Measurements from ENCODE around the gene SIGMAR1. TPM values are rescaled to one million over a fixed set of nuclear protein-coding genes. Genes with fewer than 3 reads are reported as not detected.

Gene SIGMAR1
- total RNA-seq, 6 donors from 2014 or later = 26.7 to 52.9 (median 43.0) TPM

DNA sequence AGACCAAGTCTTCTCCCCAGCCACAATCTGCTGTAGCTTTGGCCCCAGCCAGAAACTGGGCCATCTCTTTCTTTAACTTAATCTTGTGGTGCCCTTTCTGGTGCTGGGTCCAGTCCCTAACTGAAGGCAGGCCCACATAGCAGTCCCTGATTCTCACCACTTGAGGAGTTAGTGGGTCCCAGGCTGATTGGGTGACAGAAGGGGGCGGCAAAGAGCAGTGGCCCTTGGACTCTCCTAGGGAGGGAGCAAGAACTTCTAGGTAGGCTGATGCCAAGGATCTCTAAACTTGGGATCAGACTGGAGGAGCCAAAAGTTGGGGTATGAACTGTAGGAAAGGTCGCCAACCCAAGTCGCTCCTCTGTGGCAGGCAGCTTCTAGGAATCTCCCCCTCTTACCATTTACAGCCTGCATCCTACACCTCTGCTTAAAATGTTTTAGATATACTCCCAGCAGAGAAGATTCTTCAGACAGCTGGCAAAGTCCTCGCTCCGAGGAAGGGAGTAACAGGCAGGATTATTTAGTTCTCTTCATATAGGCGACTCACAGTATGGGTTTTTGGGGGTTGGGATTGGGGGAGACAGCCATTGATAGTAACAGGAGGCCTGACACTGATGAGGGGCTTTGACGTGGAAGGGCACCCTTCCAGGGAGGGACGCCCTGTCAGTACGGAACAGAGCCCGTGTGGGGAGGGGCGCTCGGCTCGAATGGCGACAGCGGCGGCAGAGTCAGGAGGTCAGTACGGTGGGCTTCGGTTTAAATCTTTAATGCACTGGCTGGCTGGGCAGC, 26.9 kb upstream of the SIGMAR1 start:
- peak in 1 of 2 donors; percentile 83 for DNase-seq
- peaks cover 8 to 24% (median 17%) of the 10 kb centered on the region in 4 donors for H3K4me1 ChIP-seq
- H3K4me3 ChIP-seq = peak overlapping the region; percentile 67 to 82 (median 78)
- WGBS, 2 donors = 18 to 23% methylated on average over 11 to 18 of the region's 18 CpGs
- H3K27ac ChIP-seq = peak overlapping the region; percentile 97 to 100 (median 98)
- TF ChIP-seq POLR2A (IDR thresholded peaks at IDR 0.05) (no peak), EP300 (IDR thresholded peaks at IDR 0.05) (no peak), POLR2AphosphoS5 (IDR thresholded peaks at IDR 0.05) (no peak)
- TF ChIP-seq, protein P1, sequence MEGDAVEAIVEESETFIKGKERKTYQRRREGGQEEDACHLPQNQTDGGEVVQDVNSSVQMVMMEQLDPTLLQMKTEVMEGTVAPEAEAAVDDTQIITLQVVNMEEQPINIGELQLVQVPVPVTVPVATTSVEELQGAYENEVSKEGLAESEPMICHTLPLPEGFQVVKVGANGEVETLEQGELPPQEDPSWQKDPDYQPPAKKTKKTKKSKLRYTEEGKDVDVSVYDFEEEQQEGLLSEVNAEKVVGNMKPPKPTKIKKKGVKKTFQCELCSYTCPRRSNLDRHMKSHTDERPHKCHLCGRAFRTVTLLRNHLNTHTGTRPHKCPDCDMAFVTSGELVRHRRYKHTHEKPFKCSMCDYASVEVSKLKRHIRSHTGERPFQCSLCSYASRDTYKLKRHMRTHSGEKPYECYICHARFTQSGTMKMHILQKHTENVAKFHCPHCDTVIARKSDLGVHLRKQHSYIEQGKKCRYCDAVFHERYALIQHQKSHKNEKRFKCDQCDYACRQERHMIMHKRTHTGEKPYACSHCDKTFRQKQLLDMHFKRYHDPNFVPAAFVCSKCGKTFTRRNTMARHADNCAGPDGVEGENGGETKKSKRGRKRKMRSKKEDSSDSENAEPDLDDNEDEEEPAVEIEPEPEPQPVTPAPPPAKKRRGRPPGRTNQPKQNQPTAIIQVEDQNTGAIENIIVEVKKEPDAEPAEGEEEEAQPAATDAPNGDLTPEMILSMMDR (IDR thresholded peaks at IDR 0.05) = peak; percentile 61 to 82 (median 70)
- ATAC-seq (ENCODE audit: low FRiP score in 2 of 2) = peak; percentile 20 to 65
- peaks cover 0 to 14% (median 3%) of the 10 kb centered on the region in 4 donors for H3K36me3 ChIP-seq
- peaks cover 0 to under 1% (median 0%) of the 10 kb centered on the region in 4 donors for H3K9me3 ChIP-seq
- H3K27me3 ChIP-seq = no peaks in the 10 kb centered on the region

DNA sequence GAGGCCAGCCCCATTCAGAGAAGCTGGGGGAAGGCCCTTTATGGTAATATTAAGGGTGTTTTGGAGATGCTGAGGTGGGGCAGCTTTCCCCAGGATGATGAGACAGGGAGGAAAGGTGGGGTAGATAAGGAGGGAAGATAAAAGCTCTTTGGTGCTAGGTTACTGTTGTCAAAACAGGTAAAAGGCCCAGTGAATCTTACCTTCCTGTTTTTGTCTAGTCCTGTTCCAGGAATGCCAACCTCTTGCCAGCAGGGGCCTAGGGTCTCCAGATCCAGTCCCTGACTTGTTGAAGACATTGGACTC, 25.7 kb upstream of the SIGMAR1 start:
- H3K36me3 ChIP-seq = peaks cover 0 to 10% (median 3%) of the 10 kb centered on the region in 4 donors
- no peak for DNase-seq
- no peaks in the 10 kb centered on the region for H3K27me3 ChIP-seq
- H3K4me1 ChIP-seq = peaks cover 8 to 24% (median 17%) of the 10 kb centered on the region in 4 donors
- no peak overlapping the region for H3K27ac ChIP-seq
- no peak for ATAC-seq (ENCODE audit: low FRiP score in 2 of 2)
- no peaks in the 10 kb centered on the region for H3K9me3 ChIP-seq
- TF ChIP-seq EP300 (IDR thresholded peaks at IDR 0.05) (no peak), POLR2AphosphoS5 (IDR thresholded peaks at IDR 0.05) (no peak), POLR2A (IDR thresholded peaks at IDR 0.05) (no peak)
- TF ChIP-seq, protein P1 (IDR thresholded peaks at IDR 0.05) = no peak
- no peak overlapping the region for H3K4me3 ChIP-seq

DNA sequence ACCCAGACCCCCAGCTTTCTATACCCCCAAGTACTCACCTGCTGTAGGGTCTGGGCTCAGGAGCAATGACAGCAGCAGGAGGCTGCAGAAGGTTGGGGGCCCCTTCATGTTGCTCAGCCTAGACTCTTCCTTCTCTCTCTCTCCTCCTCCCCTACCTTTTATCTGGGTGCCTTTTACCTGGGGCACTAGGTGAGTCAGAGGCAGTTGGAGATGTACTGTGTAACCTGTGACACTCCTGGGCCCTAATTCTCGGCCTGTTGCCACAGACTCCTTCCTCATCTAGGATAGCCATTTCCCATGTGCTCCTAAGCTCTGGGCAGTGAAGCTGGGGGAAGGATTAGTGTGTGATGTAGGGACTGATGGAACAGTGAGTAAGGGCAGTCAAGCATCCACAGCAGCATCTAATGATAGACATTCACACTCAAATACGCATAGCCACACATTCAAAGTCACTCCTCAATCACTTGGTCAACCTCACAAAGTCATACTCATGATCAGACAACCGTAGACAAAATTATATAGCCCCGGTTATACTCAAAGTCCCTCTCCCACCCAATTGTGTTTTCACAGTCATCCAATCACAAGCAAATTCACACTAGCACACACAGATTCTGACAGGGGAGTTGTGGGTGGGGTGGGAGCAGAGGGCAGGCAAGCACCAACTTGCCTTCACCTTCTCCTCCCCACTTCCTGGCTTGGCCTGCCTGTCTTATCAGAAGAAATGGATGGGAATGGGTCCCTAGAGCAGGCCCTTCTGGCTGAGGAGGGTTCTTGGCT, 25.1 kb upstream of the SIGMAR1 start, which contains the start of gene CCL27:
Gene CCL27, minus strand, starts transcription at position 132 of the 777 bp plus-strand sequence. Its CDS starts 24 bp downstream, at position 108.
- no peak for DNase-seq
- Histone ChIP-seq H3K4me1 (peaks cover 8 to 24% (median 17%) of the 10 kb centered on the region in 4 donors), H3K27ac (no peak within 1 kb of the TSS), H3K4me3 (no peak within 1 kb of the TSS), H3K9me3 (no peaks in the 10 kb centered on the region), H3K36me3 (peaks cover 0 to 10% (median 3%) of the 10 kb centered on the region in 4 donors), H3K27me3 (no peaks in the 10 kb centered on the region)
- 94 to 96% methylated on average over 4 of the region's 4 CpGs for WGBS, 2 donors
- no peak for ATAC-seq (ENCODE audit: low FRiP score in 2 of 2)
- no peak for TF ChIP-seq POLR2AphosphoS5 (IDR thresholded peaks at IDR 0.05)
- TF ChIP-seq POLR2A (IDR thresholded peaks at IDR 0.05) = no peak
- TF ChIP-seq EP300 (IDR thresholded peaks at IDR 0.05) = no peak
- TF ChIP-seq, protein P1 (IDR thresholded peaks at IDR 0.05) = no peak

DNA sequence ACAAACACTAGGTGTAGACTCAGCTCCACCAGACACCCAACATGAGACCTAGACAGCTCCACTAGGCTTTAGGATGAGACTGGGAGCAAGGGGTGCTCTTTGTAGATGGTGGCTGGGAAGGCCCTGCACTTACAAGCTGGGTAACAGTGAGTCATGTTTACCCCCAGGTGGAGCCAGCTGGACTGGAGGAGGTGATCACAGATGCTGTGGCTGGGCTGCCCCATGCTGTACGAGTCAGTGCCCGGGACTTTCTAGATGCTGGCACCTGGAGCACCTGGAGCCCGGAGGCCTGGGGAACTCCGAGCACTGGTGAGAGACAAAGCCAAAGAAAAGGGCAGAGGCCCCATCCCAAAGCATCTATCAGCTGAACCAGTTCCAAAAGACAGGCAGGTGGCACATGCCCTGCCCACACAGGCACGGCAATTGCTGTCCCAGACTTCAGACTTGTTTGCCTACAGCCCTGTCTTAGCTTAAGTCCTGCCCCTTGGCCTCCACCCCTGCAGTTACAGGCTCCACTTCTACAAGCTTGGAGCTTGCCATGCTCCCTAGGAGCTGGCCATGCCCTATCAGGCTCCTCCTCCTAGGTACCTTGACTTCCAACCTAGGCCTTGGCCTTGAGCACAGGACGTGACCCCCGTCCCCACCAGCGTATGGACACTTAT, 22.1 kb upstream of the SIGMAR1 start:
- TF ChIP-seq POLR2AphosphoS5 (IDR thresholded peaks at IDR 0.05) (no peak), EP300 (IDR thresholded peaks at IDR 0.05) (no peak), POLR2A (IDR thresholded peaks at IDR 0.05) (no peak)
- TF ChIP-seq, protein P1 (IDR thresholded peaks at IDR 0.05) = no peak
- DNase-seq = peak in 1 of 2 donors; percentile 24
- ATAC-seq (ENCODE audit: low FRiP score in 2 of 2) = no peak
- H3K9me3 ChIP-seq = no peaks in the 10 kb centered on the region
- peaks cover 0 to 10% (median 3%) of the 10 kb centered on the region in 4 donors for H3K36me3 ChIP-seq
- peaks cover 9 to 10% (median 10%) of the 10 kb centered on the region in 4 donors for H3K4me1 ChIP-seq
- no peaks in the 10 kb centered on the region for H3K27me3 ChIP-seq
- no peak overlapping the region for H3K4me3 ChIP-seq
- H3K27ac ChIP-seq = no peak overlapping the region
- WGBS, 2 donors = 38 to 91% methylated on average over 1 to 8 of the region's 8 CpGs

All from upper lobe of left lung (tissue), 6 donors.